NB4 (cell line): ENCODE data around the gene CD28.

ENCODE experiments used
- DNase-seq: peaks from one replicate; pipeline ENCODE4 v3.0.0; 2010; ENCODE audit warnings: low read depth
- H3K4me3 ChIP-seq: one replicate; pipeline ENCODE4 v1.5.1; 2011; ENCODE audit warnings: mild to moderate bottlenecking, low read depth, low read length, moderate library complexity
- MYC ChIP-seq: IDR thresholded peaks from 2 replicates; pipeline ENCODE4 v1.6.1; 2011; ENCODE audit warnings: low read depth, low read length
- POLR2A ChIP-seq: IDR thresholded peaks from 2 replicates; pipeline ENCODE4 v1.6.1; 2011; ENCODE audit warnings: mild to moderate bottlenecking; ENCODE audit not compliant: insufficient read length; ENCODE audit errors: extremely low read depth
- TF ChIP-seq, protein P1 (sequence below): IDR thresholded peaks from 2 replicates; pipeline ENCODE4 v1.6.1; 2011; ENCODE audit warnings: low read depth, low read length
- TF ChIP-seq, protein P2 (sequence below): IDR thresholded peaks from one replicate; pipeline ENCODE4 v1.5.1; 2012; ENCODE audit warnings: low read depth, low read length

Gene CD28

DNA sequence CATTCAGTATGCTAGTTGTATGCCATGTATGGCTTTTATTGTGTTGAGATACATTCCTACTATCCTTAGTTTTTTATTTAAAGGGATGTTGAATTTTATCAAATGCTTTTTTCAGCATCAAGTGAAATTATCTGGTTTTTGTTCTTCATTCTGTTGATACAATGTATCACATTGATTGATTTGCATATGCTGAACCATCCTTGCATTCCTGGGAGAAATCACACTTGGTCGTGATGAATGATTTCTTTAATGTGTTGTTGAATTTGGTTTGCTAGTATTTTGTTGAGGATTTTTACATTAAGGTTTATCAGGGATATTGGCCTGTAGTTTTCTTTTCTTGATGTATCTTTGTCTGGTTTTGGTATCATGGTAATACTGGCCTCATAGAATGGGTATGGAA, 49.7 kb downstream of the CD28 start:
- no peak for TF ChIP-seq MYC
- no peak for TF ChIP-seq POLR2A
- TF ChIP-seq, protein P1, sequence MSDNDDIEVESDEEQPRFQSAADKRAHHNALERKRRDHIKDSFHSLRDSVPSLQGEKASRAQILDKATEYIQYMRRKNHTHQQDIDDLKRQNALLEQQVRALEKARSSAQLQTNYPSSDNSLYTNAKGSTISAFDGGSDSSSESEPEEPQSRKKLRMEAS, result no peak
- TF ChIP-seq, protein P2, sequence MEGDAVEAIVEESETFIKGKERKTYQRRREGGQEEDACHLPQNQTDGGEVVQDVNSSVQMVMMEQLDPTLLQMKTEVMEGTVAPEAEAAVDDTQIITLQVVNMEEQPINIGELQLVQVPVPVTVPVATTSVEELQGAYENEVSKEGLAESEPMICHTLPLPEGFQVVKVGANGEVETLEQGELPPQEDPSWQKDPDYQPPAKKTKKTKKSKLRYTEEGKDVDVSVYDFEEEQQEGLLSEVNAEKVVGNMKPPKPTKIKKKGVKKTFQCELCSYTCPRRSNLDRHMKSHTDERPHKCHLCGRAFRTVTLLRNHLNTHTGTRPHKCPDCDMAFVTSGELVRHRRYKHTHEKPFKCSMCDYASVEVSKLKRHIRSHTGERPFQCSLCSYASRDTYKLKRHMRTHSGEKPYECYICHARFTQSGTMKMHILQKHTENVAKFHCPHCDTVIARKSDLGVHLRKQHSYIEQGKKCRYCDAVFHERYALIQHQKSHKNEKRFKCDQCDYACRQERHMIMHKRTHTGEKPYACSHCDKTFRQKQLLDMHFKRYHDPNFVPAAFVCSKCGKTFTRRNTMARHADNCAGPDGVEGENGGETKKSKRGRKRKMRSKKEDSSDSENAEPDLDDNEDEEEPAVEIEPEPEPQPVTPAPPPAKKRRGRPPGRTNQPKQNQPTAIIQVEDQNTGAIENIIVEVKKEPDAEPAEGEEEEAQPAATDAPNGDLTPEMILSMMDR, result no peak
- no peak overlapping the region for H3K4me3 ChIP-seq
- DNase-seq, result no peak

DNA sequence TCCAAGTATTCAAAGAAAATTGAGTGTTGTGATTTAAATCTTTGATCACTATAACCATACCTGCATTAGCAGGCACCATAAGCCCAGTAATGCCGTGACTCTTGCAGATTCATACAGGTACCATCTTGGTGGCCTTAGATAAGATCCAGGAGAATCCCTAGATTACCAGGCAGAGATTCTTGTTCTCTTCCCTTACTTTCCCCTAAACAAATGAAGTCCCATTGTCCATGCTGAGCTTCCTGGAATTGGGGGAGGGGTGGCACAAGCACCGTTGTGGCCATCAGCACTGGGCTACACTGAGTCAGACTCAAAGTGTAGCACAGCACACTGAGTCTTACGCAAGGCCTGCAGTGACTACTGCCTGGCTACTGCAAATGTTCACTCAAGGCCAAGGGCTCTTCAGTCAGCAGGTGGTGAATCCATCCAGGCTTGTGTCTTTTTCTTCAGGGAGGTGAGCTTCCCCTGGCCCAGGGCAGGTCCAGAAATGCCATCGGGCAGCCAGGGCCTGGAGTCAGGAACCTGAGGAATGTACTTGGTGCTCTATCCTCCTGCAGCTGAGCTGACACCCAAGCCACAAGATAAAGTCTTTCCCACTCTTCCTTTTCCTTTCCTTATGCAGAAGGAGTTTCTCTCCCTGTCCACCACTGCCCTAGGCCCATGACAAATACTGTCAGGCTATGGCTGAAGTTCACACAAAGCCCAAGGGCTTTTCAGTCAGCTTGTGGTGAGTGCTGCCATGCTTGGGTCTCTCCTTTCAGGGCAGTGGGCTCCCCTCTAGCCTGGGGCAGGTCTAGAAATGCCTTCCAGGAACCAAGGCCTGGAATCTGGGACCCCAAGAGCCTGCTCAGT, 52.6 kb downstream of the CD28 start:
- H3K4me3 ChIP-seq, result no peak overlapping the region
- TF ChIP-seq, protein P2, result no peak
- TF ChIP-seq POLR2A, result no peak
- TF ChIP-seq MYC, result no peak
- TF ChIP-seq, protein P1, result no peak
- DNase-seq, result peak; percentile 14

DNA sequence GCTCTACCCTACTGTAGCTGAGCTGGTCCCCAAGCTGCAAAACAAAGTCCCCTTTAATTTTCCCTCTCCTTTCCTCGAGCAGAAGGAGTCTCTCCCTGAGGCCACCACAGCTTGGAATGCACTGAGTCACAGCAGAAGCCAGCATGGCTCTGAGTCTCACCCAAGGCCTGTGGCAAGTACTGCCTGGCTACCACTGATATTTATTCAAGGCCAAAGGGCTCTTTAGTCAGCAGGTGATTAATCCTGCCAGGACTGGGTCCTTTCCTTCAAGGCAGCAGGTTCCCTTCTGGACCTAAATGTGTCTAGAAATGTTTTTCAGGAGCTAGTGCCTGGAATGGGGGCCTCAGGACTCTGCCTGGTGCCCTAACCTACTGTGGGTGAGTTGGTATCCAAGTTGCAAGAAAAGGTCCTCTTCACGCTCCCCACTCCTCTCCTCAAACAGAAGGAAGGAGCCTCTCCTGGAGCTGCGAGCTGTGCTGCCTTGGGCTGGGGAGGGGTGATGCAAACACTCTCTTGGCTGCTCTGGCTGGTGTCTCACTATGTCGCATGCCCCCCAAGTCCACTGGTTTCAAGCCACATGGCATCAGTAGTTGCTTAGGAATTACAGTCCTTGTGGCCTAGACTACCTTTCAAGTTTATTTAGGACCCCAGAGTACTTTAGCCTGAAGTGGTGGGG, 53.4 kb downstream of the CD28 start:
- TF ChIP-seq POLR2A (no peak), MYC (no peak)
- TF ChIP-seq, protein P1, result no peak
- TF ChIP-seq, protein P2, result no peak
- no peak overlapping the region for H3K4me3 ChIP-seq
- no peak for DNase-seq

DNA sequence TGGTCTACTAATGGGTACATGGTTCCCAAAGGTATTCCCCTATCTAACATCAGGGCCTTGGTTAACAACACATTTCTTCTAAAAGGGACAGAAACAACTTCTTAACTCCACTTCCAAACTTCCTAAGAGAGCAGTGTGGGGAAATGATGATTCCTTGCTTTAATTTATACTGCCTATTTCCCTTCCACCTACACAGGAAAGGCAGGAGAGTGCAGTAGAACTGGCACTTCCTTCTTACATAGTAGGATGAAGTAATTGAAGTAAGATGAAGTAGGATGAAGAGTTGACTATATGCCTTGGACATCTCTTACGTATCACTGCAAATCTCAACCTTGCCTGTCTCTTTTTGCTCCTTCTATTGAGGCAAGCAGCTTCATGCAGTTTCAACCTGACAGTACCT, 54.7 kb downstream of the CD28 start:
- TF ChIP-seq MYC (no peak), POLR2A (no peak)
- TF ChIP-seq, protein P1, result no peak
- TF ChIP-seq, protein P2, result no peak
- no peak overlapping the region for H3K4me3 ChIP-seq
- no peak for DNase-seq

DNA sequence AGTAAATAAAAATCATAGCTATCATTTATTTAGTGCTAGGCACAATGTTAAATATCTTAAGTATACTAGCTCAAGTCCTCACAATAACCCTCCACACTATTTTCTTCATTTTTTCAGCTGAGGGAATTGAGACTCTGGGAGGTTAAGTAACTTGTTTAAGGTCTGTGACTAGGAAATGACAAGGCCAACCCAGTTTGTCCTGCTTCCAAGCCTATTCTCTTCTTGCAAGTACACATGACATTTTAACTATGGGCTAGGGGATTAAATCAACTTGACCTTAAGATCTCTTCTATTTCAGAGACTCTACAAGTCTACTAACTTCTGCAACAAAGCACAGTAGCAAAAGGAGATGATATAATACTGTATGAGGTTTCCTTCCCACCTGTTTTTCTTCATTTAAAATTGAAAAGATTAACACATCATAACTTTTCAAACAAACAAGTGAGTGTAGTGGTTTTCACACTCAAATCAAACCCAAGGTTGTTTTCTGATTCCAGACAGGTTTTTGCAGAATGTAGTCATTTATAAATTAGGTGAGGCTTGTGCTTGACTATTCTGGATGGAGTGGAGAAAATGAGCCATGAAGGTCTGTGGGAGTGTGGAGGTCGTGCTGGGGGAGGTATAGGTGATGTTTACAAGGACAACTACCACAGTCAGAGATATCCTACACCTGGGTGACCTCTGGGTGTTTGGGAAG, 57.0 kb downstream of the CD28 start:
- no peak overlapping the region for H3K4me3 ChIP-seq
- no peak for DNase-seq
- TF ChIP-seq, protein P2, result no peak
- TF ChIP-seq POLR2A, result no peak
- TF ChIP-seq MYC, result no peak
- TF ChIP-seq, protein P1, result no peak
